K562 (cell line): ENCODE data around the gene PIP4K2A. TPM values are rescaled to one million over a fixed set of nuclear protein-coding genes. Genes with fewer than 3 reads are reported as not detected.

Experiments
- CXXC5 ChIP-seq: fragments of 250-450 bp; sonication (Bioruptor Pico); IDR thresholded peaks from 2 replicates; pipeline ENCODE4 v1.8.0; 2022; ENCODE audit warnings: inconsistent platforms, mild to moderate bottlenecking, moderate library complexity
- FOXJ3 ChIP-seq: sonication (generic); formaldehyde crosslinking; IDR thresholded peaks from 2 replicates; pipeline ENCODE4 v1.4.0; 2020; ENCODE audit warnings: mild to moderate bottlenecking, missing genetic modification reagents
- FOXK2 ChIP-seq, 2 experiments: fragments of 450-650 bp; IDR thresholded peaks in 1 of 2; conservative IDR thresholded peaks in 1 of 2; 2 replicates each; pipeline ENCODE4 v1.6.1; 2016; ENCODE audit warnings: low read depth in 2 of 2, mild to moderate bottlenecking in 1 of 2
- HDAC1 ChIP-seq, 2 experiments: fragments of 450-650 bp; IDR thresholded peaks; 2 replicates each; pipeline ENCODE4 v1.6.1; 2016 to 2017; ENCODE audit warnings: inconsistent platforms in 1 of 2, mild to moderate bottlenecking in 1 of 2, moderate library complexity in 1 of 2
- HEY1 ChIP-seq: fragments of 250-450 bp; sonication (Bioruptor Pico); IDR thresholded peaks from 2 replicates; pipeline ENCODE4 v1.5.0; 2020; ENCODE audit warnings: mild to moderate bottlenecking, moderate library complexity, borderline replicate concordance
- KDM4B ChIP-seq, 2 experiments: fragments of 450-650 bp in 1 of 2; sonication (generic) in 1 of 2; IDR thresholded peaks; 2 replicates each; pipeline ENCODE4 v1.6.1; 2016 to 2017; ENCODE audit warnings: borderline replicate concordance in 2 of 2, antibody characterized with exemption in 1 of 2, low read depth in 1 of 2, mild to moderate bottlenecking in 1 of 2
- LEF1 ChIP-seq: fragments of 450-650 bp; IDR thresholded peaks from 2 replicates; pipeline ENCODE4 v1.6.1; 2016; ENCODE audit warnings: mild to moderate bottlenecking
- NELFE ChIP-seq: IDR thresholded peaks from 2 replicates; pipeline ENCODE4 v1.6.1; 2011; ENCODE audit warnings: mild to moderate bottlenecking; ENCODE audit not compliant: insufficient read depth, insufficient read length
- POLR2G ChIP-seq: fragments of 200-400 bp; formaldehyde crosslinking; IDR thresholded peaks from 2 replicates; pipeline ENCODE4 v1.6.1; 2017; ENCODE audit warnings: low read depth, mild to moderate bottlenecking, antibody characterized with exemption, low read length, moderate library complexity
- RAD21 ChIP-seq, 2 experiments: fragments of 250-450 bp in 1 of 2; fragments of 450-650 bp in 1 of 2; sonication (Bioruptor Pico) in 1 of 2; formaldehyde crosslinking in 1 of 2; IDR thresholded peaks in 1 of 2; conservative IDR thresholded peaks in 1 of 2; 2 replicates each; pipeline versions ENCODE4 v1.4.0 to v1.8.0; 2020 to 2022; ENCODE audit warnings: mild to moderate bottlenecking in 2 of 2, moderate library complexity in 1 of 2
- SMARCC2 ChIP-seq: fragments of 450-650 bp; IDR thresholded peaks from 2 replicates; pipeline ENCODE4 v1.6.1; 2017; ENCODE audit warnings: antibody characterized with exemption, moderate library complexity, mild to moderate bottlenecking, low read depth
- USF1 ChIP-seq: sonication (generic); formaldehyde crosslinking; IDR thresholded peaks from 2 replicates; pipeline ENCODE4 v1.9.0; 2022; ENCODE audit warnings: mild to moderate bottlenecking, missing genetic modification reagents
- ZNF143 ChIP-seq: sonication (generic); formaldehyde crosslinking; IDR thresholded peaks from 2 replicates; pipeline ENCODE4 v1.9.0; 2022; ENCODE audit warnings: mild to moderate bottlenecking, missing genetic modification reagents
- ZNF24 ChIP-seq: fragments of 450-650 bp; IDR thresholded peaks from 2 replicates; pipeline ENCODE4 v1.6.1; 2016
- ZNF644 ChIP-seq: fragments of 200-800 bp; sonication (Bioruptor generic); IDR thresholded peaks from 2 replicates; pipeline ENCODE4 v1.6.1; 2016; ENCODE audit warnings: low read depth, missing genetic modification characterization, missing compliant biosample characterization
- ZNF699 ChIP-seq: fragments of 250-450 bp; sonication (Bioruptor Pico); IDR thresholded peaks from 2 replicates; pipeline ENCODE4 v1.8.0; 2021; ENCODE audit warnings: mild to moderate bottlenecking, moderate library complexity; ENCODE audit not compliant: insufficient replicate concordance
- ZNF707 ChIP-seq: fragments of 250-450 bp; sonication (Bioruptor Pico); conservative IDR thresholded peaks from 2 replicates; pipeline ENCODE4 v1.8.0; 2022; ENCODE audit warnings: inconsistent platforms, mild to moderate bottlenecking, moderate library complexity
- ZNF778 ChIP-seq: fragments of 450-650 bp; formaldehyde crosslinking; IDR thresholded peaks from 2 replicates; pipeline ENCODE4 v1.4.0; 2020; ENCODE audit warnings: mild to moderate bottlenecking, moderate library complexity
- polyA plus RNA-seq, 8 experiments: library from polyadenylated mRNA; depleted of rRNA in 4 of 8; stranded (reverse) in 5 of 8; unstranded in 3 of 8; fragments of >200 nt; fragmentation: Nextera tagmentation in 2 of 8; fragmentation: Illumina TruSeq in 1 of 8; extraction: Ambion mirVana in 2 of 8; extraction: Trizol in 1 of 8; gene quantifications; 2 replicates each; pipeline versions ENCODE4 v1.2.1 to v1.2.3, GENCODE V29; 2011 to 2014; ENCODE audit warnings: inconsistent platforms in 1 of 8, missing spikeins in 1 of 8
- total RNA-seq, 7 experiments: library from RNA; depleted of rRNA in 6 of 7; stranded (reverse); fragments of >200 nt in 6 of 7; fragmentation: Illumina TruSeq in 2 of 7; extraction: Trizol in 2 of 7; gene quantifications; 2 replicates each; pipeline versions ENCODE4 v1.2.1 to v1.2.3, GENCODE V29; 2011 to 2021; ENCODE audit warnings: low replicate concordance in 1 of 7
- TF ChIP-seq, protein P1 (sequence below): fragments of 450-650 bp; conservative IDR thresholded peaks from 2 replicates; pipeline ENCODE4 v1.6.1; 2016; ENCODE audit warnings: missing genetic modification characterization, low read depth, mild to moderate bottlenecking, control low read depth, missing compliant biosample characterization
- TF ChIP-seq, protein P2 (sequence below): sonication (generic); formaldehyde crosslinking; IDR thresholded peaks from 2 replicates; pipeline ENCODE4 v1.8.0; 2023; ENCODE audit warnings: mild to moderate bottlenecking, missing genetic modification reagents
- TF ChIP-seq, protein P3 (sequence below): fragments of 450-650 bp; IDR thresholded peaks from 2 replicates; pipeline ENCODE4 v1.6.1; 2016; ENCODE audit warnings: borderline replicate concordance

The PIP4K2A gene
- total and polyA plus RNA-seq, 9 of the 15 experiments (the other 6 are each of a cell fraction or from before 2014, with no cell fraction given) = 35.6 to 117 (median 71.9) TPM

- TF ChIP-seq, protein P1, sequence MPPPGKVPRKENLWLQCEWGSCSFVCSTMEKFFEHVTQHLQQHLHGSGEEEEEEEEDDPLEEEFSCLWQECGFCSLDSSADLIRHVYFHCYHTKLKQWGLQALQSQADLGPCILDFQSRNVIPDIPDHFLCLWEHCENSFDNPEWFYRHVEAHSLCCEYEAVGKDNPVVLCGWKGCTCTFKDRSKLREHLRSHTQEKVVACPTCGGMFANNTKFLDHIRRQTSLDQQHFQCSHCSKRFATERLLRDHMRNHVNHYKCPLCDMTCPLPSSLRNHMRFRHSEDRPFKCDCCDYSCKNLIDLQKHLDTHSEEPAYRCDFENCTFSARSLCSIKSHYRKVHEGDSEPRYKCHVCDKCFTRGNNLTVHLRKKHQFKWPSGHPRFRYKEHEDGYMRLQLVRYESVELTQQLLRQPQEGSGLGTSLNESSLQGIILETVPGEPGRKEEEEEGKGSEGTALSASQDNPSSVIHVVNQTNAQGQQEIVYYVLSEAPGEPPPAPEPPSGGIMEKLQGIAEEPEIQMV (tag) = no peak
- 0 out of 2 replicates have a peak, but pooled peaks have one; percentile 36 for TF ChIP-seq ZNF24
- no peak for TF ChIP-seq ZNF699 (CRISPR knock-in tag)
- no peak for TF ChIP-seq SMARCC2
- no peak for TF ChIP-seq USF1 (CRISPR knock-in tag)
- TF ChIP-seq, protein P2, sequence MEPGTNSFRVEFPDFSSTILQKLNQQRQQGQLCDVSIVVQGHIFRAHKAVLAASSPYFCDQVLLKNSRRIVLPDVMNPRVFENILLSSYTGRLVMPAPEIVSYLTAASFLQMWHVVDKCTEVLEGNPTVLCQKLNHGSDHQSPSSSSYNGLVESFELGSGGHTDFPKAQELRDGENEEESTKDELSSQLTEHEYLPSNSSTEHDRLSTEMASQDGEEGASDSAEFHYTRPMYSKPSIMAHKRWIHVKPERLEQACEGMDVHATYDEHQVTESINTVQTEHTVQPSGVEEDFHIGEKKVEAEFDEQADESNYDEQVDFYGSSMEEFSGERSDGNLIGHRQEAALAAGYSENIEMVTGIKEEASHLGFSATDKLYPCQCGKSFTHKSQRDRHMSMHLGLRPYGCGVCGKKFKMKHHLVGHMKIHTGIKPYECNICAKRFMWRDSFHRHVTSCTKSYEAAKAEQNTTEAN = no peak
- TF ChIP-seq, protein P3, sequence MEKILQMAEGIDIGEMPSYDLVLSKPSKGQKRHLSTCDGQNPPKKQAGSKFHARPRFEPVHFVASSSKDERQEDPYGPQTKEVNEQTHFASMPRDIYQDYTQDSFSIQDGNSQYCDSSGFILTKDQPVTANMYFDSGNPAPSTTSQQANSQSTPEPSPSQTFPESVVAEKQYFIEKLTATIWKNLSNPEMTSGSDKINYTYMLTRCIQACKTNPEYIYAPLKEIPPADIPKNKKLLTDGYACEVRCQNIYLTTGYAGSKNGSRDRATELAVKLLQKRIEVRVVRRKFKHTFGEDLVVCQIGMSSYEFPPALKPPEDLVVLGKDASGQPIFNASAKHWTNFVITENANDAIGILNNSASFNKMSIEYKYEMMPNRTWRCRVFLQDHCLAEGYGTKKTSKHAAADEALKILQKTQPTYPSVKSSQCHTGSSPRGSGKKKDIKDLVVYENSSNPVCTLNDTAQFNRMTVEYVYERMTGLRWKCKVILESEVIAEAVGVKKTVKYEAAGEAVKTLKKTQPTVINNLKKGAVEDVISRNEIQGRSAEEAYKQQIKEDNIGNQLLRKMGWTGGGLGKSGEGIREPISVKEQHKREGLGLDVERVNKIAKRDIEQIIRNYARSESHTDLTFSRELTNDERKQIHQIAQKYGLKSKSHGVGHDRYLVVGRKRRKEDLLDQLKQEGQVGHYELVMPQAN = 0 out of 2 replicates have a peak, but pooled peaks have one; percentile 44
- TF ChIP-seq ZNF644 (tag) = no peak
- TF ChIP-seq LEF1 = 0 out of 2 replicates have a peak, but pooled peaks have one; percentile 5
- no peak for TF ChIP-seq ZNF707 (CRISPR knock-in tag)
- TF ChIP-seq HDAC1 (IDR thresholded peaks at IDR 0.05) = peak in 1 of 2 experiments; percentile 65; a peak in 2 of 4 replicates
- TF ChIP-seq KDM4B (IDR thresholded peaks at IDR 0.05; ENCODE audit: borderline replicate concordance in 2 of 2, low read depth in 1 of 2) = 0 out of 4 replicates have a peak, but pooled peaks of 1 of the 2 experiments have one; percentile 29
- 0 out of 2 replicates have a peak, but pooled peaks have one; percentile 23 for TF ChIP-seq CXXC5 (CRISPR knock-in tag)
- TF ChIP-seq NELFE = no peak
- no peak for TF ChIP-seq FOXJ3 (CRISPR knock-in tag)
- TF ChIP-seq HEY1 (CRISPR knock-in tag) = no peak
- no peak for TF ChIP-seq ZNF143
- TF ChIP-seq FOXK2 (conservative IDR thresholded peaks at IDR 0.05 in 1 of 2, IDR thresholded peaks at IDR 0.05 in 1 of 2; ENCODE audit: low read depth in 2 of 2) = peak in 1 of 2 experiments; percentile 51; a peak in 1 of 4 replicates
- TF ChIP-seq ZNF778 (CRISPR knock-in tag) = no peak
- TF ChIP-seq POLR2G = peak; percentile 55; the same call in 1 of the 2 replicates
- 0 out of 4 replicates have a peak, but pooled peaks of 1 of the 2 experiments have one; percentile 15 for TF ChIP-seq RAD21 (CRISPR knock-in tag; conservative IDR thresholded peaks at IDR 0.05 in 1 of 2, IDR thresholded peaks at IDR 0.05 in 1 of 2)
These were observed 1.2 kb downstream of the PIP4K2A start (continued) for GRCh38 chr10:22712956-22713852.
